ENCODE data around the gene ROPN1. TPM values are rescaled to one million over a fixed set of nuclear protein-coding genes. Genes with fewer than 3 reads are reported as not detected.

ROPN1 gene
- total RNA-seq, 6 donors from 2014 or later = not detected

DNA sequence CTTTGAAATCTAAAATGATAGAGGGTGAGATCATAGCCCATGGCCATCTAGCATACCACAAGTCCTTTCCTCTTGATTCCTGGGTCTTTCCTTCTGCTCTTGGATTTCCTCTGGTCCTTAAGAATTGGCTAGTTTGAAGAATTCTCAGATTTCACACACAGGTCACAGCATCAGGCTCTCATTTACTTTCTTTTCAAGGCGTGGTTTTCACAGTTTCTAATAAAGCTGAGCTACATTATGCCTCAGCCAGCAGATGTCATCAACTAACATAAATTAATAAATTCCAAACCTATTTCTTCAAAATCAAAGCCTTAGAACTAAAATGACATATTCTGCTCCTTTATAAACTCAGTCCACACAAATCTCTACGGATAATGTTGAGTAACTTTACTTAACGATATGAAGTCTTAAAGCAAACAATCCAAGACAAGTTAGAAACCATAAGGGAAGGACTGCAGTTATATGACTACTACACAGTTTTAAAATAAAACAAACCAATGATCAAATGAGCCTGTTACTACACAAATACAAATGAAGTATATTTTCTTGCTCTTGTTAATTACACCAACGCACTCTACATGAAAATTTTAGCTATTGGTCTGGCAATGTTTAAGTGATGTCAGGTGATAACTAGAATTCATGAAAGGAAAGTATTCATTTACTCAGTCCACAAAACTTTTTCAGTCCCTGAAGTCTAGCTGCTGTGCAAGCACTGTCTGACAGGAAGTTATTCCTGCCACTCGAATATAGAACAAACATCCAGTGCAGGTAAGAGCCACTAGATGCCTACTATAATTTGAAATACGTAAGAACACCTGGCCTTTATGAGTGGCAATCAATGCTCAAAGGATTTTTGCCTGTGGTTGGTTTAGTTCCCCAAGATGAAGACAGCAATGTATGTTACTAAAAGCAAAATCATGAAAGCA is 40.1 kb downstream of the ROPN1 start:
- peak in 1 of 4 donors; percentile 41 for TF ChIP-seq EP300 (IDR thresholded peaks at IDR 0.05)
- TF ChIP-seq POLR2AphosphoS5 (IDR thresholded peaks at IDR 0.05) = no peak
- TF ChIP-seq CTCF (IDR thresholded peaks at IDR 0.05) = no peak
- no peak for TF ChIP-seq POLR2A (IDR thresholded peaks at IDR 0.05)
- no peak overlapping the region for H3K27ac ChIP-seq

DNA sequence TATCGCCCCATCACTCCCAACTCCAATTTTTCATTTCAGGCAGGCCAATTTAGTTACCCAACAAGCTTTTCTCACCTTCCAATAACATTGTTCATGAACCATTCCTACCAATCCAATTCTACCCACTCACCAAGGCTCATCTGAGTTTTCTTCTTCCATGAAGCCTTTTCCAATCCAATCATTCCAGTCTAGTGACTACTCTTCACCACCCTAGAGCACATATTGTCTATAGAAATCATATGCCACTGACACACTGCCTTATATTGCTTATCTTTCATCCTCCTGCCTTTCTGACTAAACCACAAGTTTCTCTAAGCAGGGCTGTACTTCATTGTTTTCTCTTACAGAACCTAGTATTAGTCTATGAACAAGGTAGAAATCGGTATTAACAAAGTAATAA is 42.3 kb downstream of the ROPN1 start:
- TF ChIP-seq POLR2A (IDR thresholded peaks at IDR 0.05) (no peak), CTCF (IDR thresholded peaks at IDR 0.05) (no peak), POLR2AphosphoS5 (IDR thresholded peaks at IDR 0.05) (no peak), EP300 (IDR thresholded peaks at IDR 0.05) (no peak)
- Histone ChIP-seq H3K4me1 (no peaks in the 10 kb centered on the region), H3K27ac (no peak overlapping the region), H3K27me3 (no peaks in the 10 kb centered on the region), H3K4me3 (no peak overlapping the region), H3K9me3 (no peaks in the 10 kb centered on the region), H3K36me3 (peaks cover 0 to 48% (median 8%) of the 10 kb centered on the region in 4 donors)
- no peak for DNase-seq
- ATAC-seq (ENCODE audit: low FRiP score in 2 of 2) = no peak
- WGBS, 2 donors = 96 to 100% methylated on average over 2 of the region's 2 CpGs

More for the DNA sequence above, 40.1 kb downstream of the ROPN1 start:
- no peaks in the 10 kb centered on the region for H3K9me3 ChIP-seq
- peaks cover 0 to 59% (median 6%) of the 10 kb centered on the region in 4 donors for H3K36me3 ChIP-seq
- 67 to 70% methylated on average over 6 of the region's 6 CpGs for WGBS, 2 donors
- H3K4me3 ChIP-seq = no peak overlapping the region
- peak in 1 of 2 donors; percentile 27 for DNase-seq
- no peaks in the 10 kb centered on the region for H3K4me1 ChIP-seq
- H3K27me3 ChIP-seq = no peaks in the 10 kb centered on the region
- ATAC-seq (ENCODE audit: low FRiP score in 2 of 2) = peak; percentile 38 to 91

GRCh38 chr3:123948449-123948848 is 43.5 kb downstream of the ROPN1 start:
- no peaks in the 10 kb centered on the region for H3K4me1 ChIP-seq

DNA sequence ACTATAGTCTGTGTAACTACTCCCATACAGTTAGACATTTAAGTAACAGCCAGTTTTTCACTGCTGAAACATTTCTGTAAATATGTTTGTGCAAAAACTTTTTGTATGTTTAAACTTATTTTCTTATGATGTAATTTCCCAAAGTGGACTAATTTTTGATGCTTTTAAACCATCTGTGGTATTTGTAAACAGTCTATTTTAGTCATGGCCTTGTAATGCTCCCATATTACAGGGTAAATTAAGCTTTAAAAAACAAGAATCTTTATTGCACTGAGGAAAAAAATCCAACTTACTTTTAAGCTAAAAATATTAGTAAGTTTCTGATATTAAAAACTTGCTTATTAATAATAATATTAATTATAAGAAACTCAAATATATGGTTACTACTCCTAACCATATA is 44.4 kb downstream of the ROPN1 start:
- Histone ChIP-seq H3K4me3 (no peak overlapping the region), H3K9me3 (no peaks in the 10 kb centered on the region), H3K27ac (no peak overlapping the region), H3K27me3 (no peaks in the 10 kb centered on the region), H3K36me3 (peaks cover 0 to 54% (median 15%) of the 10 kb centered on the region in 4 donors), H3K4me1 (no peaks in the 10 kb centered on the region)
- DNase-seq = no peak
- no peak for TF ChIP-seq POLR2A (IDR thresholded peaks at IDR 0.05)
- no peak for TF ChIP-seq EP300 (IDR thresholded peaks at IDR 0.05)
- ATAC-seq (ENCODE audit: low FRiP score in 2 of 2) = no peak

More at GRCh38 chr3:123948449-123948848, 43.5 kb downstream of the ROPN1 start:
- WGBS, 2 donors = 99% methylated on average over 9 of the region's 9 CpGs
- TF ChIP-seq CTCF (IDR thresholded peaks at IDR 0.05) (no peak), POLR2A (IDR thresholded peaks at IDR 0.05) (no peak), POLR2AphosphoS5 (IDR thresholded peaks at IDR 0.05) (no peak), EP300 (IDR thresholded peaks at IDR 0.05) (no peak)
- H3K9me3 ChIP-seq = no peaks in the 10 kb centered on the region
- H3K36me3 ChIP-seq = peaks cover 0 to 54% (median 14%) of the 10 kb centered on the region in 4 donors
- H3K4me3 ChIP-seq = no peak overlapping the region
- no peak overlapping the region for H3K27ac ChIP-seq
- no peaks in the 10 kb centered on the region for H3K27me3 ChIP-seq
- DNase-seq (no peak), ATAC-seq (ENCODE audit: low FRiP score in 2 of 2) (no peak)

DNA sequence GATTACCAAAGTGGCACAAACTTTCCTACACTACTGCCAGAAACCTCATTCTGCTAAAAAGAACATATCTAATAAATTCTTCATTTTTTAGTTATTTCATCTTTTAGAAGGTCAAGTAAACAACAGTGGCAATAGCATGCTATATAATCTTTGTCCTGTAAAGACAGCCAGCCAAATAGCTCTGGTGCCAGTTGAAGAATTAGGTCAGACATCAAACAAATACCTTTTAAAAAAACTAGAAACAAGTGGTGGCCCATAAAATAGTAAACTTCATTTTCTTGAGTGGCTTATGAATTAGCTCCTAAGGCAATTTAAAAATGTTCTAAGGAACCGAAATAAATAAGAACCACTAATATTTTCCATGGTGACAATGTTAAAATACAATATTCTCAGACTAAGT is 50.4 kb downstream of the ROPN1 start:
- Histone ChIP-seq H3K36me3 (peaks cover 0 to 27% (median 12%) of the 10 kb centered on the region in 4 donors), H3K27me3 (no peaks in the 10 kb centered on the region), H3K4me1 (no peaks in the 10 kb centered on the region), H3K27ac (no peak overlapping the region), H3K4me3 (no peak overlapping the region), H3K9me3 (no peaks in the 10 kb centered on the region)
- DNase-seq (no peak), ATAC-seq (ENCODE audit: low FRiP score in 2 of 2) (no peak)
- 84 to 88% methylated on average over 1 of the region's 1 CpG for WGBS, 2 donors
- TF ChIP-seq POLR2A (IDR thresholded peaks at IDR 0.05) (no peak), CTCF (IDR thresholded peaks at IDR 0.05) (no peak), EP300 (IDR thresholded peaks at IDR 0.05) (no peak), POLR2AphosphoS5 (IDR thresholded peaks at IDR 0.05) (no peak)

Data from upper lobe of left lung (tissue), 6 donors.